Large intestine (tissue), 3 donors: ENCODE measurements around the gene EBF3. TPM values are rescaled to one million over a fixed set of nuclear protein-coding genes. Genes with fewer than 3 reads are reported as not detected.

ENCODE experiments used
- DNase-seq, 2 donors: peaks; one replicate each; pipeline versions ENCODE4 v3.0.0 to v3.0.0-alpha.2; 2013
- H3K27ac ChIP-seq: one replicate; pipeline ENCODE4 v1.5.1; 2013; ENCODE audit warnings: low read length
- H3K27me3 ChIP-seq: 2 replicates; pipeline ENCODE4 v1.6.1; 2013; ENCODE audit warnings: low read length; ENCODE audit not compliant: control insufficient read depth, insufficient read depth
- H3K36me3 ChIP-seq: 2 replicates; pipeline ENCODE4 v1.6.1; 2013; ENCODE audit warnings: low read length; ENCODE audit not compliant: control insufficient read depth, insufficient read depth
- H3K4me1 ChIP-seq: one replicate; pipeline ENCODE4 v1.6.1; 2013; ENCODE audit warnings: low read length; ENCODE audit not compliant: control insufficient read depth, insufficient read depth
- H3K4me3 ChIP-seq: one replicate; pipeline ENCODE4 v1.5.1; 2013; ENCODE audit warnings: low read length
- H3K9me3 ChIP-seq: one replicate; pipeline ENCODE4 v1.6.1; 2013; ENCODE audit warnings: mild to moderate bottlenecking, low read depth, low read length, moderate library complexity; ENCODE audit not compliant: control insufficient read depth
- WGBS: methylation state at CpG from one replicate; pipeline ENCODE4 v1.1.5; 2013; ENCODE audit warnings: low lambda C conversion rate; ENCODE audit not compliant: insufficient coverage; 5-methylcytosine and 5-hydroxymethylcytosine counted together
- polyA plus RNA-seq: library from polyadenylated mRNA; unstranded; fragments of 120-200 nt; gene quantifications from one replicate; pipeline ENCODE4 v1.2.1, GENCODE V29; 2013

The EBF3 gene
- polyA plus RNA-seq, 1 donor = 7.5 TPM

DNA sequence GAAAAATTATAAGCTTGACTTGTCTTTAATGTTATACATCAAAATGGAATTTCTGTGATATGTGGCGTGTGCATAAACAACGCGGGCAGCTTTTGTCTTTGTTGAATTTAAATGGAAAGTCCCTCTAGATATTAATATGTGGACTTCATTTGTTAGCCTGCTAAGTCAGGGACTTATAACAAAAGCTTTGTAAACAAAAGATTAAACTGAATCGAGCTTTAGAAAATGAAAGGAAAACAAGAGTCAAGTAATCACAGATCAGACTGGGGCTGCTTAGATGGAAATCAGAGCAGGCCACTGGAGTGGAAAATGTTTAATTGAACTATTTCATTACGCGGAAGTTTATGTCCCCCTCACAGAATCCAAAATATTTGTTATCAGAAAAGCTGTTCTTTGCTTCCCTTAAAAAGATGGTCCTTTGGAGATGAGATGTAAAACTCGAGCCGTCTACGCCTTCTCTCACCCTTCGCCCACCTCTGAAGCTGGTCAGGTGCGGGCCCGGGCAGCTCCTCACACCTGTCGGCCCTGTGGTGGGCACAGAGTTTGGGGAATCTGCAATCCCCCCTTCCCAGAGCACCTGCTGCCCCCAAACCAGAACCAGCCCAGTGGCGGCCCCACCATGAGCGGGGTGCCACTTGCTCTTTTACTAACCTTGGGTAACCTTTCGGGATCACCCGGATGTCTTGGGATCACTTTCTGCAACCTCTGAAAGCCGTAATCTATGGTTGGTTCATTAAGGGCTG is 116.2 kb downstream of the EBF3 start:
- Histone ChIP-seq H3K27ac (no peak overlapping the region), H3K27me3 (peaks cover 8% of the 10 kb centered on the region), H3K9me3 (no peaks in the 10 kb centered on the region), H3K36me3 (no peaks in the 10 kb centered on the region), H3K4me1 (peaks cover 3% of the 10 kb centered on the region), H3K4me3 (no peak overlapping the region)
- no peak for DNase-seq
- WGBS = 80% methylated on average over 2 of the region's 18 CpGs

DNA sequence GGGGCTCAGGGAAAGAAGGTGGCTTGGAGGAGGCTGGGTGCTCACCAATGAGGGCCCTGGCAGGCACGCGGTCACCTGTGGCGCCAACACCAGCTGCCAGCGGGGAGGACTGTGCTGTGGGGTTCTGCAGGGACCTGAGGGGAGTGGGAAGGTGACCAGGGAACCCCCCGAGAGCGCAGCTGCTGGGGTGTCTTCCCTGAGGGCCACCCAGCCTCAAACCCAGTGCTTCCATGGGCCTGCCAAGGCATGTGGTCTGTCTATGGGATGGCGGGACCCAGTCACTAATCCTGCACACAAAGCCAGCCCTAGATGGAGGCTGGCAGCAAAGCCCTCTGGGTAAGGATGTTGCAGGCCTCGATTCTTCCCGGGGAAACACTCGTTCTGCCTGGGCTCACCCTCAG is 117.1 kb downstream of the EBF3 start:
- Histone ChIP-seq H3K4me3 (no peak overlapping the region), H3K27me3 (peaks cover 7% of the 10 kb centered on the region), H3K27ac (no peak overlapping the region), H3K4me1 (no peaks in the 10 kb centered on the region), H3K36me3 (no peaks in the 10 kb centered on the region), H3K9me3 (peaks cover 2% of the 10 kb centered on the region)
- no CpG with 5 or more reads among the region's 10 CpGs for WGBS
- DNase-seq = no peak

GRCh38 chr10:129845111-129845753 is 118.8 kb downstream of the EBF3 start:
- no peaks in the 10 kb centered on the region for H3K4me1 ChIP-seq
- H3K36me3 ChIP-seq = no peaks in the 10 kb centered on the region
- H3K9me3 ChIP-seq = peaks cover 3% of the 10 kb centered on the region
- H3K4me3 ChIP-seq = no peak overlapping the region
- 96% methylated on average over 3 of the region's 12 CpGs for WGBS
- H3K27ac ChIP-seq = no peak overlapping the region
- no peak for DNase-seq
- peaks cover under 1% of the 10 kb centered on the region for H3K27me3 ChIP-seq

- H3K27me3 ChIP-seq = no peaks in the 10 kb centered on the region
- no peak for DNase-seq
- no peak overlapping the region for H3K27ac ChIP-seq
- H3K4me3 ChIP-seq = no peak overlapping the region
- peaks cover 3% of the 10 kb centered on the region for H3K9me3 ChIP-seq
- H3K36me3 ChIP-seq = no peaks in the 10 kb centered on the region
- H3K4me1 ChIP-seq = no peaks in the 10 kb centered on the region
- no CpG with 5 or more reads among the region's 12 CpGs for WGBS
These were observed 119.8 kb downstream of the EBF3 start for GRCh38 chr10:129844216-129844766.

DNA sequence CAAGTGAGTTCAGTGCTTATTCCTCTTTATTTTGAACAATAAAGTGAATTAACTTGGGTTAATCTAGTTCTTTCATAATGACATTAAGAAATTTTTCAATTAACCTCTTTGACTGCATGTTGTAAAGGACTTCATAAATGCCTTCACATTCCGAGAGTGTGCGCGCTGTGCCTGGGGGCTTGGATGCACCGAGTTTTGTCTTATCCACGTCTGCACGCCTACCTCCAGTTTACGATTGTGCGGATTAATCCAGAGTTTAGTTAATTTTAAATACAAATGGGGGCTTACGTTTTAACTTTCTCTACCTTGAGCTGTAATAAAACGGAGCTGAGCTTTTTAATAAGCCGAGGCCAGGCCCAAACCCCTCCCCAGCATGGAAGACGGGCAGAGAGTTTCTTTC is 120.4 kb downstream of the EBF3 start:
- 94% methylated on average over 3 of the region's 12 CpGs for WGBS
- H3K9me3 ChIP-seq = peaks cover 3% of the 10 kb centered on the region

GRCh38 chr10:129843131-129843541 is 120.9 kb downstream of the EBF3 start:
- Histone ChIP-seq H3K27ac (no peak overlapping the region), H3K36me3 (no peaks in the 10 kb centered on the region)

More for the DNA sequence above, 120.4 kb downstream of the EBF3 start:
- Histone ChIP-seq H3K4me1 (no peaks in the 10 kb centered on the region), H3K36me3 (no peaks in the 10 kb centered on the region), H3K4me3 (no peak overlapping the region), H3K27ac (no peak overlapping the region), H3K27me3 (no peaks in the 10 kb centered on the region)
- no peak for DNase-seq

GRCh38 chr10:129842031-129842430 is 122.0 kb downstream of the EBF3 start:
- no CpG with 5 or more reads among the region's 21 CpGs for WGBS
- no peak for DNase-seq
- Histone ChIP-seq H3K27me3 (no peaks in the 10 kb centered on the region), H3K36me3 (no peaks in the 10 kb centered on the region), H3K4me1 (no peaks in the 10 kb centered on the region), H3K9me3 (peaks cover 3% of the 10 kb centered on the region), H3K27ac (no peak overlapping the region), H3K4me3 (no peak overlapping the region)

More at GRCh38 chr10:129843131-129843541, 120.9 kb downstream of the EBF3 start:
- Histone ChIP-seq H3K4me3 (no peak overlapping the region), H3K4me1 (no peaks in the 10 kb centered on the region), H3K27me3 (no peaks in the 10 kb centered on the region), H3K9me3 (peaks cover 3% of the 10 kb centered on the region)
- WGBS = no CpG with 5 or more reads among the region's 22 CpGs
- DNase-seq = no peak

DNA sequence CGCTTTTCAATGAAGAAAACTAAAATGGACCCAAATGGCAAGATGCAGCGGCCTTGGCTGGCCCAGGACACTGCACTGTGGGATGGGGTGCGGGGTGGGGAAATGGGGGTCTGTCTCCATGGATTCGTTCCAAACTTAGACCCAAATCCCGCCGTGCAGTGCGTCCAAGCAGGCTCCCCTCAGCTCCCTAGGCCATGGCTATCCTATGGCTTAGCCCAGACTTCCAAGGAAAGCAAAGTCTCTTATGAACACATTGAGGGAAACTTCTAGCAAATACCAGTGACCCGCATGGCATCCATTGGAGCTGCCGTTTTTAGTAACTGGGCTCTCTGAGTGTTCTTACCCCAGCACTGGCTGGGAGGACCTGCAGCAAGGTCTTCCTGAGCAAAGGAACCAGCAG is 122.5 kb downstream of the EBF3 start:
- no peak for DNase-seq
- H3K4me3 ChIP-seq = no peak overlapping the region
- H3K36me3 ChIP-seq = no peaks in the 10 kb centered on the region
- no peak overlapping the region for H3K27ac ChIP-seq
- no peaks in the 10 kb centered on the region for H3K4me1 ChIP-seq
- WGBS = no CpG with 5 or more reads among the region's 9 CpGs
- peaks cover 3% of the 10 kb centered on the region for H3K9me3 ChIP-seq
- no peaks in the 10 kb centered on the region for H3K27me3 ChIP-seq

GRCh38 chr10:129841071-129841470 is 123.0 kb downstream of the EBF3 start:
- Histone ChIP-seq H3K36me3 (no peaks in the 10 kb centered on the region), H3K4me3 (no peak overlapping the region)
- WGBS = no CpG with 5 or more reads among the region's 16 CpGs

DNA sequence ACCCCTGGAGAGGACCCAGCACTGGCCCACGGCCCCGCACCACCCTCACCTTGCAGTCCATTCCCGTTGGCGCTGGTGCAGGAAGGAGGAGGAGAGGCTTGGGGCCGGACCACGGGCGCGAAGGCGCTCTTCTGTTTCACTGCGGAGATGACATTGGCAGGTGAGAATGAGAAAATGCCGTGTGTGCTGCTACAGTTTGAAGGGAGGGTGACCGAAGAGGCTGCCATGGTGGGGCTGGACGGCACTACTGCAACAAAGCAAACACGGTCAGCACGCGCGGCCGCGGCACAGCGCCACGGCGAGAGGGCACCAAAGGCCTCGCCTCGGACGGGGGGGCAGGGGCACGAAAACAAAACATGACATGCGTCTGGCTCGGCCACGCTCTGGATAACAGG is 123.9 kb downstream of the EBF3 start:
- Histone ChIP-seq H3K4me3 (no peak overlapping the region), H3K36me3 (no peaks in the 10 kb centered on the region), H3K9me3 (peaks cover 3% of the 10 kb centered on the region), H3K27ac (no peak overlapping the region), H3K4me1 (no peaks in the 10 kb centered on the region), H3K27me3 (no peaks in the 10 kb centered on the region)
- DNase-seq = no peak
- WGBS = 100% methylated on average over 11 of the region's 29 CpGs

More at GRCh38 chr10:129841071-129841470, 123.0 kb downstream of the EBF3 start:
- Histone ChIP-seq H3K4me1 (no peaks in the 10 kb centered on the region), H3K27ac (no peak overlapping the region), H3K27me3 (no peaks in the 10 kb centered on the region), H3K9me3 (peaks cover 3% of the 10 kb centered on the region)
- DNase-seq = no peak
